GM19468 (cell line): ENCODE results near the gene C1orf185.
"Not testable (repeated sequence)": the region's sequence is repeated elsewhere in the genome, so short reads cannot be mapped to it uniquely, and the experiment has no call there.

Experiments used
- ATAC-seq: cut with Tn5 transposase; IDR thresholded peaks from one replicate; pipeline ENCODE4 v1.9.1; 2021; ENCODE audit warnings: mild to moderate bottlenecking, moderate library complexity, moderate number of reproducible peaks; ENCODE audit not compliant: unreplicated experiment; ENCODE audit errors: extremely low read depth

Gene C1orf185

GRCh38 chr1:51101976-51102375 lies at the start of gene C1orf185:
C1orf185 (plus strand) TSS chr1:51102228; CDS start chr1:51102234, 6 bp downstream.
- ATAC-seq = no peak

- no peak for ATAC-seq
Measured at GRCh38 chr1:51058858-51059257, 43.2 kb upstream of the C1orf185 start.

DNA sequence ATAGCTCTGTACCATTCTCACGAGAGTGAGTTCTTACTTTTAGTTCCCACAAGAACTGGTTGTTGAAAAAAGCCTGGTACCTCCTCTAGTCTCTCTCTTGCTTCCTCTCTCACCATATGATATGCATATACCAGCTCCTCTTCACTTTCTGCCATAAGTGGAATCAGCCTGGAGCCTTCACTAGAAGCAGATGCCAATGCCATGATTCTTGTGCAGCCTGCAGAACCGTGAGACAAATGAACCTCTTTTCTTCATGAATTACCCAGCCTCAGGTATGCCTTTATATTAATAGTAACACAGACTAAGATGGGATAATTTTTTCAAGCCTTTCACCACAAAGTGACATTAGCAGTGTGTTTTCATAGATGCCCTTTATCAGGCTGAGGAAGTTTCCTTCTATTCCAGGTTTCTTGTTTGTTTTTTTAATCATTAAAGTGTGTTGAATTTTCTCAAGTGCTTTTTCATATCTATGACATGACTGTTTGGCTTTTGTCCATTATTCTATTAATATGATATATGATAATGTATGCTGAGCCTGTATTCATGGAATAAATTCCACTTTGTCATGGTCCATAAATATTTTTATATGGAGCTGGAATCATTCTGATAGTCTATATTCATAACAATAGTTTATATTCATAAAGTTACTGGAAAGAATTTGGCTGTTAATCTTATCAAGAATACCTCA lies 40.7 kb upstream of the C1orf185 start:
- ATAC-seq = no peak

GRCh38 chr1:51063121-51063520 lies 38.9 kb upstream of the C1orf185 start:
- no peak for ATAC-seq

DNA sequence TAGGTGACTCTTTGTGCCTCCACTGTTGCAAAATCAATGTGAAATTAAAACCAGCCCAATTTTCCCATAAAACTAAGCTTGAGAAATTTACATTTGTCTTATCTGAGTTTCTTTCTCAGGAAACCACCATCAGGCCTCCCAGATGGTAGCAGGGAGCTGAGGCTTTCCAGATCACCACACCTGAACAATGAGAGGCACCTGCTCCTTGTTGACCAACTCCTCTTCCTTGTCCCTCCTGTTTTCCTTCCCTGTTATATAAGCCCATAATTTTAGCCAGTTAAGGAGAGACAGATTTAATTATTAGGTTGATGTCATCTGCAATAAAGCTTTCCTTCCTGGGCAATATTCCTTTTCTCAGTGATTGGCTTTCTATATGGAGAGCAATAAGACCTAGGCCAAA lies 32.0 kb upstream of the C1orf185 start:
- no peak for ATAC-seq

- no peak for ATAC-seq
Measured at GRCh38 chr1:51070640-51071039, 31.4 kb upstream of the C1orf185 start.

DNA sequence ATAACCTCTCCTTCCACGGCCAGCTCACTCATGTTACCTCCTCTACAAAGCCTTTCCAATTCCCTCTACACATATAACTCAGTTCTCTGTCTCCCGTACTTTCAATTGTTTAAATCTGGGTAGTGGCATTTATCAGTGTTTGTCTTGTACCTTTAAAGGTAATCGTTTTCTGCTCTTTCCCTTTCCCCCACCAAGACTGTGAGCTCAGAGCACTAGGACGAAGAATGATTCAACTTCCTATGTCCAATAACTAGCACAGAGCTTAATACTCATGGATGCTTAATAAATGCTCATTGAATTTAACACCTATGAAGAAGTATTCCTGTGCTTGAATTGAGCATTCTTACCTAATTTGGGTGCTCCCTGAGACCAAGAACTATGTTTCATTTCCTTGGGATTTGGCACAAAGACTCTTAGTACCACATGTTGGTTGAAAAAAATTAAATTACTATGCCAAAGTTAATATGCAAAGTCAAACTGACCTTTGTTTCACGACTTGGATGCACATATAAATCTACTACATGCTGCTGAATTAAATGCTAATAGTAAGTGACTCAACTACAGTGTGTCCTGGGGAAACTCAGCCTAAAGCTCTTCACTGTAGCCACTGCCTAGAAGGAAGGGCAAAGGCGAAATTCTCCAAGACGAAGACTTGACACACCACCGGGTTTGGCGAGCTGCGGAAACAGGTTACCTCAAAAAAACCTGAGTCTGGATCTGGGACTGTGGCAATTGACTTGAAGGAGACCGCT lies 30.6 kb upstream of the C1orf185 start:
- ATAC-seq = no peak

DNA sequence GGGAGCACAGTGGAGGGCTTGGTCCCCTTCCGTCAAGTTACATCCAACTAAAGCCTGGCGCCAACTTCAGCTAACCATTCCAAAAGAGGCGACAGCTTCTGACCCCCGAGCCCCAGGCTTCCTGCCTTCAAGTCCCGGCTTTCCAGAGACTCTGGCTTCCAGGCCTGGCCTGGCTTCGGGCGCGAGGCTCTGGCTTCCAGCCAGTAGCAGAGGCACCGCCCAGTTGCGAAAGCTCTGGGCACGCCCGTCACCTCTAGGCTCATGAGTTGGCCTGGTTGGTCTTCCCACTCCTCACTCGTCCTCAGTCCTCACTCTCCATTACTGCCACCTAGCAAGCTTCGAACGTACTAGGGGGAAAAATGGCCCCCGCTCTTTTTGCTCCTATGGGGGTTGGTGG lies 30.0 kb upstream of the C1orf185 start:
- ATAC-seq = no peak

DNA sequence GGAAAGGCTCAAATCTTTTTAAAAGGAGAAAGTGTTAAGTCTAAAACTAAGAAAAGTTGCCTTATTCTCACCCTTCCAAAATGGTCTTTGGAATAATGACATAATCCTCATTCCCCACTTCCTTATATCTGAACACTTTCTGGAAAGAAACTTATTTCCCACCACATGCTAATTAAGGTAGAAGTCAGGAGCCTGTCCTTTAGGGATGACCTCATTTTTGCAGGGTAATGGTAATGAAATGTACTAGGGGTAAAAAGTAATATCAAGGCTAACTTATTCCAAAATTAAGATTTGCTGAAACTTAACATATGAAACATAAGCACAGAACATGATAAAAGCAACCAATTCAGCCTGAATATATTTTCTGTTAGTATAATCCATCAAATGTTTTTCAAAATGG lies 29.4 kb upstream of the C1orf185 start:
- no peak for ATAC-seq

DNA sequence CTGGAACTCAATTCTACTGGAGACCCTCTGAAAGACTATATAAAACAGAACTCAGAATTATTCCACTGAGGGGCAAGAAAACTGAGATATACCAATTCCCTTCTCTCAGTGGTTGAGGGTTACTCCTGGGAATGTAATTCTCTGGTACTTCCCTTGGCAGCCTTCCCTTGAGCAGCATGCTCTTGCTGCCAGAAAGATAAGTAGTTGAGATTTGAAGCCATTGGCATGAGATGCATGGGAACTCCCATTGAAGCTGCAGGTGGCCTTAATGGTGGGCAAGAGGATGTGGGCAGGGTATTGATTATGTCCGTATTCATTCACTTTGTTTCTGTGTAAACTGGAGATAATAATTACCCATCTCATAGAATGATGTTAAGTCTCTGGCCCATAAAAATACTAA lies 28.6 kb upstream of the C1orf185 start:
- no peak for ATAC-seq

GRCh38 chr1:51086496-51087271 lies 15.3 kb upstream of the C1orf185 start:
- ATAC-seq = no peak

DNA sequence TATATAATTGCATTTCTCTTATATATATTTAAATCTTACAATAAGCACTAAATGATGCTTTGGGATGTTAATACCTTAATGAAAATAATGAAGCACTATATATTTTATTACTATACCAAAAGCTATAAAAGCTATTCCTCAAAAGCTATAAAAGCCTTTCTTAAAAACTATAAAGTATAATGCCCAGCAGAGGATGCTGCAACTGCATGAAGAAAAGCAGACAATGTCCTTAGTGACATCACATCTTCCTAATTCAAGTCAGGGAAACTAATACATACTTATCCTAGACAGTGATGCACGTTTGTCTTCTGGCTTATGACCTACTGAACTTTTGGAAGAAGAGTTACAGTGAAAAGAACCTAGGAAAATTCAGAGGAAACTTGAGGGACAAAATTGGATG lies 13.6 kb upstream of the C1orf185 start:
- ATAC-seq = no peak

GRCh38 chr1:51093581-51093980 lies 8.4 kb upstream of the C1orf185 start:
- no peak for ATAC-seq

DNA sequence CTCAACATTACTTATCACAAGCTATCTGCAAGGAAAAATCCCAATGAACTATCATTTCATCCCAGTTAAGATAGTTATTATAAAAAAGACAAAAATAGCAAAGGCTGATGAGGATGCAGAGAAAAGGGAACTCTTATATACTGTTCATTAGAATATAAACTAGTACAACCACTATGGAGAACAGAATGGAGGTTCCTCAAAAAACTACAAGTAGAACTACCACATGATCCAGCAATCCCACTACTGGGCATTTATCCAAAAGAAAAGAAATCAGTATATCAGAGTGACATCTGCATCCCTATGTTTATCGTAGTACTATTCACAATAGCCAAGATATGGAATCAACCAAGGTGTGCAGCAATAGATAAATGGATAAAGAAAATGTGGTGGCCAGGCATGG lies 4.9 kb upstream of the C1orf185 start:
- no peak for ATAC-seq

DNA sequence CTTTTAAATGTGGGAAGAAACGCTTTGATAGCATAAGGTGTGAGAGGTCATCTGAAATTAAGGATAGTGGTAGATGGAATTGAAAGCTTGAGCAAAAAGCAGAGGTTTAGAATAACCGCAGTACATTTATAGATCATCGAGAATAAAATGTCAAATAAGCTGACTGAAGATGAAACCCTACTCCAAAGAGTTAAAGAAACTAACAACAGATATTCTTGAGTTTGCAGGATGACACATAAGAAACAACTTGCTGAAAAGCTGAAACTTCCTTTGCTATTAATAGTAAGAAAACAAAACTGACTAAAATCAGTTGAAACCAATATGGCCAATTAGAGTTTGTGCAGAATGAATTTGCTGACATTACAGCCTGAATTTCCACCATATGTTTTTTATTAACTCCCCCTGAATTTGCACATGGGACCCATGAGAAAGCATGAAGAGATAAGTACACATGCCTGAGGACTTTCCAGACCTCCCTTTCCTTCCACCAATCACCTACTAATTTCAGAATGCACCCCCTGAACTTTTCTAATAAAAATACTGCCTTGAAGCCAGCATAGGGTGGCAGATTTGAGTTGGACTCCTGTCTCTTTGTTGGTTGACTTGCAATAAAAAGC lies 1.7 kb upstream of the C1orf185 start:
- no peak for ATAC-seq

- ATAC-seq = no peak
Measured at GRCh38 chr1:51114137-51114536, 12.1 kb downstream of the C1orf185 start.

DNA sequence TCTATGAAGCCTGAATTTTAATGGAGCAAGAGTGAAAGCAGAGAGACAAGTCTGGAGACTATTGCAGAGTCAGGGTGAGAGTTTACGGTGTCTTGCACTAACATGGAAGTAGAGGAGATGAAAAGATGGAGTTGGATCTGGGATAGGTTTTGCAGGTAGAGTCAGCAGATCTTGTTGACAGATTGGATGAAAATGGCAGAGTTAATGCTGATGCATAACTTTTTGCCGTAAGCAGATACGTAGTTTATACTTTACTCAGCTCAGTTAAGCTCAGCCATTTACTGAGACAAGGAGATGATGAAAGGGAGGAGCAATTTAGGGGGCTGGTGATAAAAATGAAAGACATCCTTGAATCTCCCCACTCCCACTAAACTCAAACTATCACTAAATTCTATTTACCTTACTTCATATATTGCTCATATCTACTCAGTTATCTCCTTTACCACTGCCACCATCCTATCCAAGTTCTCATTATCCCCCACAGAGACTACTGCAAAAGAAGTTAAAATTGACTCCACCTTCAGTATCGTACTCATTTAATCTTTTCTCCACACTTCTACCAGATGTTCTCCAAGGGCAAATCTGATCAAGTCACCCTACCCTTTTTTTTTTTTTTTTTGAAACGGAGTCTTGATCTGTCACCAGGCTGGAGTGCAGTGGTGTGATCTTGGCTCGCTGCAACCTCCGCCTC lies 13.8 kb downstream of the C1orf185 start:
- no peak for ATAC-seq

DNA sequence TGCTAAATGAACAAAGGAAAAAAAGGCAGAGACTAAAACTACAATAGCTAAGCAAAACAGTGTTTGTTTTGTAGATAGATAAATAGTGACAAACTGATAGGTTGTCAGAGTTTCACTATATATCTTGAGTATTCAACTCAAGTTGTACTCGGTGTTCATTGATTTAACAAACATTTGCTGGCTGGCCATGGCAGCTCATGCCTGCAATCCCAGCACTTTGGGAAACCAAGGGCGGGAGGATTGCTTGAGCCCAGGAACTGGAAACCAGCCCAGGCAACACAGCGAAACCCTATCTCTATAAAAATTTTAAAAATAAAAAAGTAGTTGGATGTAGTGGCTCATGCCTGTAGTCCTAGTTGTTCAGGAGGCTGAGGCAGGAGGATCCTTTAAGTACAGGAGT lies 17.3 kb downstream of the C1orf185 start:
- ATAC-seq = no peak

DNA sequence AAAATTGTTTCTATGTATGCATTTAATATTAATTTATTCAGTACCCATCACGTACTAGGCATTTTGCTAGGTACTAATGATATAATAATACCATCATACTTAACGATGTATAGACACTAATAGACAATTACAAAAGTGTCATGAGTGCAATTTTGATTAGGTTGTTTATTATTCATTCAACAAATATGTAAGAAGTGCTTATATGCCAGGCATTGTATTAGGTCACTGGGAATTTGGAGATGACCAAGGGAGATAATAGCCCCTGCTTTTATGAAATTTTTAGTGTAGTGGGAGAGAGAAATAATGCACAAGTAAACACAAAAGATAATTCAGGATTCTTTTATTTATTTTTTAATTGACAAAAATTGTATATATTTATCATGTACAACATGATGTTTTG lies 18.6 kb downstream of the C1orf185 start:
- no peak for ATAC-seq

DNA sequence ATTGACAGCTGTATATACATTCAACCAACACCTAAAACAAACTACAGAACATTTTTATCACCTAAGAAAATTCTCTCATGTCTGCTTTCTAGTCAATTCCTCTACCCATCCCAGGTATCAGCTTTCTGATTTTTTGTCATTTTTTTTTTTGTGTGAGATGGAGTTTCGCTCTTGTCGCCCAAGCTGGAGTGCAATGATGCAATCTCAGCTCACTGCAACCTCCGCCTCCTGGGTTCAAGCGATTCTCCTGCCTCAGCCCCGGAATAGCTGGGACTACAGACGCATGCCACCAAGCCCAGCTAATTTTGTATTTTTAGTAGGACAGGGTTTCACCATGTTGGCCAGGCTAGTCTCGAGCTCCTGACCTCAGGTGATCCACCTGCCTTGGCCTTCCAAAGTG lies 25.1 kb downstream of the C1orf185 start:
- ATAC-seq = not testable (repeated sequence)
